PC-3 (cell line): ENCODE results near the gene LCLAT1. TPM values are rescaled to one million over a fixed set of nuclear protein-coding genes. Genes with fewer than 3 reads are reported as not detected.

ENCODE experiments used
- ATAC-seq: fragments of 200-7000 bp; cut with Tn5 transposase; 2 replicates; pipeline ENCODE4 v1.9.1; 2020; ENCODE audit warnings: mild to moderate bottlenecking, moderate library complexity
- BruUV-seq: library from RNA; stranded (reverse); fragments of 400-500 nt; replicated peaks from 2 replicates; lab custom pipeline; 2021; lab: Mats Ljungman, UMichigan
- CTCF ChIA-PET: fragments of 300-600 bp; sonication (Branson Sonifier 250); formaldehyde crosslinking; loops from one replicate; lab custom pipeline; 2022; ENCODE audit warnings: antibody characterized with exemption; lab: Charles Lee
- POLR2A ChIA-PET: fragments of 300-600 bp; sonication (Branson Sonifier 250); formaldehyde crosslinking; loops from one replicate; lab custom pipeline; 2022; ENCODE audit warnings: antibody characterized with exemption; ENCODE audit not compliant: unreplicated experiment; lab: Charles Lee
- DNase-seq: peaks from one replicate; pipeline ENCODE4 v3.0.0-alpha.2; 2015
- H2AFZ ChIP-seq: fragments of 300-600 bp; sonication (generic); 2 replicates; pipeline ENCODE4 v1.6.0; 2016; ENCODE audit warnings: antibody characterized with exemption, low read length
- H3F3A ChIP-seq: fragments of 300-600 bp; sonication (generic); one replicate; pipeline ENCODE4 v1.6.0; 2017; ENCODE audit warnings: antibody characterized with exemption, low read length, control low read depth, mild to moderate bottlenecking; ENCODE audit not compliant: unreplicated experiment
- H3K27ac ChIP-seq: fragments of 300-600 bp; sonication (generic); 2 replicates; pipeline ENCODE4 v1.5.1; 2016; ENCODE audit warnings: mild to moderate bottlenecking, low read length
- H3K27me3 ChIP-seq: fragments of 300-600 bp; sonication (generic); 2 replicates; pipeline ENCODE4 v1.6.1; 2016; ENCODE audit warnings: low read length, mixed read lengths
- H3K36me3 ChIP-seq: fragments of 300-600 bp; sonication (generic); 2 replicates; pipeline ENCODE4 v1.6.1; 2016; ENCODE audit warnings: low read depth, mixed run types, low read length, mixed read lengths
- H3K4me1 ChIP-seq: fragments of 300-600 bp; sonication (generic); 2 replicates; pipeline ENCODE4 v1.5.1; 2016; ENCODE audit warnings: low read length; ENCODE audit not compliant: insufficient read depth
- H3K4me2 ChIP-seq: fragments of 300-600 bp; sonication (generic); 2 replicates; pipeline ENCODE4 v1.6.0; 2016; ENCODE audit warnings: low read length
- H3K4me3 ChIP-seq: fragments of 300-600 bp; sonication (generic); 2 replicates; pipeline ENCODE4 v1.5.1; 2016; ENCODE audit warnings: mild to moderate bottlenecking, low read length, mixed read lengths
- H3K79me2 ChIP-seq: fragments of 300-600 bp; sonication (generic); 2 replicates; pipeline ENCODE4 v1.6.1; 2017; ENCODE audit warnings: low read length, mixed read lengths
- H3K9ac ChIP-seq: fragments of 300-600 bp; sonication (generic); 2 replicates; pipeline ENCODE4 v1.6.0; 2016; ENCODE audit warnings: mild to moderate bottlenecking, low read length
- H3K9me2 ChIP-seq: fragments of 300-600 bp; sonication (generic); replicated peaks from 2 replicates; pipeline ENCODE4 v1.6.1; 2016; ENCODE audit warnings: mixed run types, low read length, mixed read lengths
- H3K9me3 ChIP-seq: fragments of 300-600 bp; sonication (generic); 2 replicates; pipeline ENCODE4 v1.6.1; 2016; ENCODE audit warnings: low read length, mixed read lengths
- H4K20me1 ChIP-seq: fragments of 300-600 bp; sonication (generic); 2 replicates; pipeline ENCODE4 v1.6.1; 2016; ENCODE audit warnings: low read length, mixed read lengths
- EZH2 ChIP-seq: fragments of 300-600 bp; sonication (generic); IDR thresholded peaks from one replicate; pipeline ENCODE4 v1.6.1; 2017; ENCODE audit warnings: antibody characterized with exemption, mild to moderate bottlenecking, low read length; ENCODE audit not compliant: unreplicated experiment
- EZH2phosphoT487 ChIP-seq: fragments of 300-600 bp; sonication (generic); IDR thresholded peaks from 2 replicates; pipeline ENCODE4 v1.6.1; 2018; ENCODE audit warnings: mild to moderate bottlenecking, antibody characterized with exemption, low read length, borderline replicate concordance
- intact Hi-C: fragments of 100-400 bp; cut with micrococcal nuclease; formaldehyde crosslinking; loops from 2 replicates; pipeline ENCODE4 v1.9.0; 2023
- total RNA-seq: library from RNA; depleted of rRNA; stranded (reverse); fragments of >200 nt; gene quantifications from 2 replicates; pipeline ENCODE4 v1.2.3, GENCODE V29; 2014
- TF ChIP-seq, protein P1 (sequence below): fragments of 300-600 bp; sonication (generic); conservative IDR thresholded peaks from 2 replicates; pipeline ENCODE4 v1.5.1; 2017; ENCODE audit warnings: antibody characterized with exemption, low read depth, mild to moderate bottlenecking, low read length

LCLAT1 gene
- total RNA-seq, 1 experiment from 2014 or later = 22.0 TPM

GRCh38 chr2:30462131-30462857, 15.2 kb downstream of the LCLAT1 start:
- CTCF ChIA-PET = no interaction called here
- Histone ChIP-seq H3K4me1 (0 out of 2 replicates have a peak, but pooled peaks cover 5% of the 10 kb centered on the region), H3K9me2 (no peaks in the 10 kb centered on the region), H3K9me3 (no peaks in the 10 kb centered on the region), H3K27me3 (no peaks in the 10 kb centered on the region), H3K36me3 (0 out of 2 replicates have a peak, but pooled peaks cover 2% of the 10 kb centered on the region), H3K79me2 (peaks cover 81% of the 10 kb centered on the region), H3K4me3 (no peak overlapping the region), H3F3A (no peaks in the 10 kb centered on the region), H3K4me2 (no peak overlapping the region), H3K27ac (no peak overlapping the region), H4K20me1 (peaks cover 10% of the 10 kb centered on the region; the same call in 1 of the 2 replicates), H2AFZ (no peak overlapping the region), H3K9ac (no peak overlapping the region)
- intact Hi-C loops = loop anchor here (5.0 kb wide), 1 partner anchor 130 kb away; no protein-coding TSS in a partner anchor
- DNase-seq (no peak), ATAC-seq (no peak)
- TF ChIP-seq EZH2phosphoT487 (no peak), EZH2 (no peak)
- TF ChIP-seq, protein P1, sequence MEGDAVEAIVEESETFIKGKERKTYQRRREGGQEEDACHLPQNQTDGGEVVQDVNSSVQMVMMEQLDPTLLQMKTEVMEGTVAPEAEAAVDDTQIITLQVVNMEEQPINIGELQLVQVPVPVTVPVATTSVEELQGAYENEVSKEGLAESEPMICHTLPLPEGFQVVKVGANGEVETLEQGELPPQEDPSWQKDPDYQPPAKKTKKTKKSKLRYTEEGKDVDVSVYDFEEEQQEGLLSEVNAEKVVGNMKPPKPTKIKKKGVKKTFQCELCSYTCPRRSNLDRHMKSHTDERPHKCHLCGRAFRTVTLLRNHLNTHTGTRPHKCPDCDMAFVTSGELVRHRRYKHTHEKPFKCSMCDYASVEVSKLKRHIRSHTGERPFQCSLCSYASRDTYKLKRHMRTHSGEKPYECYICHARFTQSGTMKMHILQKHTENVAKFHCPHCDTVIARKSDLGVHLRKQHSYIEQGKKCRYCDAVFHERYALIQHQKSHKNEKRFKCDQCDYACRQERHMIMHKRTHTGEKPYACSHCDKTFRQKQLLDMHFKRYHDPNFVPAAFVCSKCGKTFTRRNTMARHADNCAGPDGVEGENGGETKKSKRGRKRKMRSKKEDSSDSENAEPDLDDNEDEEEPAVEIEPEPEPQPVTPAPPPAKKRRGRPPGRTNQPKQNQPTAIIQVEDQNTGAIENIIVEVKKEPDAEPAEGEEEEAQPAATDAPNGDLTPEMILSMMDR = no peak
- no TSS peak for BruUV-seq
- POLR2A ChIA-PET = interaction anchor here (0.6 kb wide), 1 partner anchor 1601 kb away, joined by 5 read pairs; no protein-coding TSS in a partner anchor

GRCh38 chr2:30463535-30463934, 16.5 kb downstream of the LCLAT1 start:
- no peaks in the 10 kb centered on the region for H3K27me3 ChIP-seq
- H3K79me2 ChIP-seq = peaks cover 73% of the 10 kb centered on the region
- no TSS peak for BruUV-seq
- H3K4me2 ChIP-seq = no peak overlapping the region
- H3K9me3 ChIP-seq = no peaks in the 10 kb centered on the region
- intact Hi-C loops = loop anchor here (5.0 kb wide), 1 partner anchor 129 kb away; no protein-coding TSS in a partner anchor
- no peak overlapping the region for H2AFZ ChIP-seq
- H3K4me1 ChIP-seq = 0 out of 2 replicates have a peak, but pooled peaks cover 5% of the 10 kb centered on the region
- H3K4me3 ChIP-seq = no peak overlapping the region
- ChIA-PET POLR2A (no interaction called here), CTCF (no interaction called here)
- ATAC-seq (peak; percentile 74), DNase-seq (peak; percentile 13)
- no peaks in the 10 kb centered on the region for H3K9me2 ChIP-seq
- no peak overlapping the region for H3K27ac ChIP-seq
- TF ChIP-seq, protein P1 = no peak
- TF ChIP-seq EZH2 = no peak
- no peak for TF ChIP-seq EZH2phosphoT487
- no peaks in the 10 kb centered on the region for H3F3A ChIP-seq
- H3K9ac ChIP-seq = no peak overlapping the region
- 0 out of 2 replicates have a peak, but pooled peaks cover 2% of the 10 kb centered on the region for H3K36me3 ChIP-seq
- peaks cover 5% of the 10 kb centered on the region; the same call in 1 of the 2 replicates for H4K20me1 ChIP-seq
